ENCODE data around the gene GNPTAB. TPM values are rescaled to one million over a fixed set of nuclear protein-coding genes. Genes with fewer than 3 reads are reported as not detected.

The GNPTAB gene
- total RNA-seq, 2 experiments from 2014 or later: 38.9 to 66.5 TPM

- ChIA-PET POLR2A (interaction anchor here (0.6 to 4.0 kb wide), 10 partner anchors 10 to 132 kb away, joined by 3 to 22 read pairs (median 6); no protein-coding TSS in a partner anchor), CTCF (ENCODE audit: unreplicated experiment) (interaction anchor here (1.0 to 3.0 kb wide), 4 partner anchors 44 to 298 kb away, joined by 3 to 11 read pairs (median 6); no protein-coding TSS in a partner anchor)
- TF ChIP-seq EZH2phosphoT487 (IDR thresholded peaks at IDR 0.05; ENCODE audit: borderline replicate concordance, low read depth, low read length): no peak
- TF ChIP-seq CTCF (conservative IDR thresholded peaks at IDR 0.05; ENCODE audit: low read length): no peak
- Histone ChIP-seq H4K20me1 (ENCODE audit: insufficient read depth, low read length) (no peaks in the 10 kb centered on the region), H2AFZ (ENCODE audit: low read length) (no peak overlapping the region), H3K9me2 (ENCODE audit: insufficient read depth, low read length) (no peaks in the 10 kb centered on the region), H3K4me1 (ENCODE audit: insufficient read depth, low read length, poor library complexity, severe bottlenecking) (peaks cover 72% of the 10 kb centered on the region), H3K4me2 (ENCODE audit: low read length) (peak overlapping the region; percentile 76; the same call in 1 of the 2 replicates), H3K4me3 (ENCODE audit: low read depth, low read length, poor library complexity, severe bottlenecking) (no peak overlapping the region), H3K27ac (ENCODE audit: low read depth, low read length, poor library complexity, severe bottlenecking) (peak overlapping the region; percentile 28), H3K9me3 (ENCODE audit: low read length) (no peaks in the 10 kb centered on the region; the same call in 1 of the 2 replicates), H3K79me2 (ENCODE audit: insufficient read depth, low read depth, low read length) (peaks cover 84% of the 10 kb centered on the region), H3K36me3 (ENCODE audit: insufficient read depth, low read length) (peaks cover 10% of the 10 kb centered on the region)
- intact Hi-C loops (cut with micrococcal nuclease; ENCODE audit: unreplicated experiment): no loop called here
- no TSS peak for BruUV-seq (replicated peaks)
- DNase-seq (ENCODE audit: low spot score): no peak
Measured at GRCh38 chr12:101824831-101825230, 5.9 kb downstream of the GNPTAB start.

GRCh38 chr12:101823891-101824290 is 6.9 kb downstream of the GNPTAB start:
- DNase-seq (ENCODE audit: low spot score): peak; percentile 93
- Histone ChIP-seq H3K9me3 (ENCODE audit: low read length) (peaks cover 6% of the 10 kb centered on the region; the same call in 1 of the 2 replicates), H3K79me2 (ENCODE audit: insufficient read depth, low read depth, low read length) (peaks cover 82% of the 10 kb centered on the region), H3K27ac (ENCODE audit: low read depth, low read length, poor library complexity, severe bottlenecking) (peak overlapping the region; percentile 60), H3K4me3 (ENCODE audit: low read depth, low read length, poor library complexity, severe bottlenecking) (peak overlapping the region; percentile 31), H4K20me1 (ENCODE audit: insufficient read depth, low read length) (no peaks in the 10 kb centered on the region), H3K4me2 (ENCODE audit: low read length) (peak overlapping the region; percentile 54), H2AFZ (ENCODE audit: low read length) (no peak overlapping the region), H3K9me2 (ENCODE audit: insufficient read depth, low read length) (no peaks in the 10 kb centered on the region), H3K4me1 (ENCODE audit: insufficient read depth, low read length, poor library complexity, severe bottlenecking) (peaks cover 67% of the 10 kb centered on the region), H3K36me3 (ENCODE audit: insufficient read depth, low read length) (peaks cover 16% of the 10 kb centered on the region)
- TF ChIP-seq EZH2phosphoT487 (IDR thresholded peaks at IDR 0.05; ENCODE audit: borderline replicate concordance, low read depth, low read length): no peak
- TF ChIP-seq CTCF (conservative IDR thresholded peaks at IDR 0.05; ENCODE audit: low read length): peak; percentile 66
- BruUV-seq (replicated peaks): no TSS peak
- ChIA-PET CTCF (ENCODE audit: unreplicated experiment) (interaction anchor here (0.6 to 3.0 kb wide), 6 partner anchors 36 to 64 kb away, joined by 3 to 11 read pairs (median 5); no protein-coding TSS in a partner anchor), POLR2A (interaction anchor here (0.6 to 4.0 kb wide), 13 partner anchors 10 to 945 kb away, joined by 3 to 22 read pairs (median 6); no protein-coding TSS in a partner anchor)
- intact Hi-C loops (cut with micrococcal nuclease; ENCODE audit: unreplicated experiment): no loop called here

- Histone ChIP-seq H3K79me2 (ENCODE audit: insufficient read depth, low read depth, low read length) (peaks cover 73% of the 10 kb centered on the region), H4K20me1 (ENCODE audit: insufficient read depth, low read length) (no peaks in the 10 kb centered on the region), H3K36me3 (ENCODE audit: insufficient read depth, low read length) (peaks cover 24% of the 10 kb centered on the region), H2AFZ (ENCODE audit: low read length) (no peak overlapping the region), H3K27ac (ENCODE audit: low read depth, low read length, poor library complexity, severe bottlenecking) (peak overlapping the region; percentile 60), H3K4me2 (ENCODE audit: low read length) (no peak overlapping the region; the same call in 1 of the 2 replicates), H3K9me3 (ENCODE audit: low read length) (peaks cover 6% of the 10 kb centered on the region; the same call in 1 of the 2 replicates), H3K9me2 (ENCODE audit: insufficient read depth, low read length) (no peaks in the 10 kb centered on the region), H3K4me3 (ENCODE audit: low read depth, low read length, poor library complexity, severe bottlenecking) (no peak overlapping the region), H3K4me1 (ENCODE audit: insufficient read depth, low read length, poor library complexity, severe bottlenecking) (peaks cover 59% of the 10 kb centered on the region)
- TF ChIP-seq CTCF (conservative IDR thresholded peaks at IDR 0.05; ENCODE audit: low read length) (no peak), EZH2phosphoT487 (IDR thresholded peaks at IDR 0.05; ENCODE audit: borderline replicate concordance, low read depth, low read length) (no peak)
- no TSS peak for BruUV-seq (replicated peaks)
- POLR2A ChIA-PET: interaction anchor here (0.6 to 4.0 kb wide), 8 partner anchors 10 to 390 kb away, joined by 3 to 22 read pairs (median 4); no protein-coding TSS in a partner anchor
- intact Hi-C loops (cut with micrococcal nuclease; ENCODE audit: unreplicated experiment): no loop called here
- no peak for DNase-seq (ENCODE audit: low spot score)
- CTCF ChIA-PET (ENCODE audit: unreplicated experiment): interaction anchor here (3.0 kb wide), 1 partner anchor 51 kb away, joined by 11 read pairs; no protein-coding TSS in a partner anchor
Measured at GRCh38 chr12:101823039-101823438, 7.7 kb downstream of the GNPTAB start.
